ENCODE results near the gene AHDC1.
"Not testable (repeated sequence)": the region's sequence is repeated elsewhere in the genome, so short reads cannot be mapped to it uniquely, and the experiment has no call there.

The AHDC1 gene

DNA sequence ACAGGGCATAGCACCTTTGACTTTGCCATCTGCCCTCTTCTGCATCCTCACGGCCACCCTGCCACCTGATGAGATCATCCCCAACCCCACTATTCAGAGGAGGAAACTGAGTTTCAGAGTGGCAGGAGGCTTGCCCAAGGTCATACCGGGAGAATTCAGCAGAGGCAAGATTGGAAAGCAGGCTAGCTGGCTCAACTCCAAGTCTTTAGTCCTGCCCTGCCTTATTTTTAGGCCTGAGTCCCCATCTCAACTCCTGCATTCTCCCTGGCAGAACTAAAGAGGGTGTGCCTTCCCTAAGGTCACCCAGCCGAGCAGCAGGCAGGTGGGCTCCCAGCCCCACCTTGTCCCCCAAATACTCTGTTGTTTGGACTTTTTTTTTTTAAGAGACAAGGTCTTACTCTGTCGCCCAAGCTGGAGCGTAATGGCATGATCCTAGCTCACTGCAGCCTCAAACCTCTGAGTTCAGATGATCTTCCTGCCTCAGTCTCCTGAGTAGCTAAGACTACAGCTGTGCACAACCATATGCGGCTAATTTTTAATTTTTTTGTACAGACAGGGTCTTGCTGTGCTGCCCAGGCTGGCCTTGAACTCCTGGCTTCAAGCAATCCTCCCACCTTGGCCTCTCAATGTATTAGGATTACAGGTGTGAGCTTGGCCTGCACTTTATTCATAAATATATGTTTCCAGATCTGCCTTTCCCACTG lies 44.8 kb upstream of the AHDC1 start:
- DNase-seq (ENCODE audit: low read depth in 2 of 2) = peak in 1 of 2 donors; percentile 54
- TF ChIP-seq, protein P1, sequence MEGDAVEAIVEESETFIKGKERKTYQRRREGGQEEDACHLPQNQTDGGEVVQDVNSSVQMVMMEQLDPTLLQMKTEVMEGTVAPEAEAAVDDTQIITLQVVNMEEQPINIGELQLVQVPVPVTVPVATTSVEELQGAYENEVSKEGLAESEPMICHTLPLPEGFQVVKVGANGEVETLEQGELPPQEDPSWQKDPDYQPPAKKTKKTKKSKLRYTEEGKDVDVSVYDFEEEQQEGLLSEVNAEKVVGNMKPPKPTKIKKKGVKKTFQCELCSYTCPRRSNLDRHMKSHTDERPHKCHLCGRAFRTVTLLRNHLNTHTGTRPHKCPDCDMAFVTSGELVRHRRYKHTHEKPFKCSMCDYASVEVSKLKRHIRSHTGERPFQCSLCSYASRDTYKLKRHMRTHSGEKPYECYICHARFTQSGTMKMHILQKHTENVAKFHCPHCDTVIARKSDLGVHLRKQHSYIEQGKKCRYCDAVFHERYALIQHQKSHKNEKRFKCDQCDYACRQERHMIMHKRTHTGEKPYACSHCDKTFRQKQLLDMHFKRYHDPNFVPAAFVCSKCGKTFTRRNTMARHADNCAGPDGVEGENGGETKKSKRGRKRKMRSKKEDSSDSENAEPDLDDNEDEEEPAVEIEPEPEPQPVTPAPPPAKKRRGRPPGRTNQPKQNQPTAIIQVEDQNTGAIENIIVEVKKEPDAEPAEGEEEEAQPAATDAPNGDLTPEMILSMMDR (IDR thresholded peaks at IDR 0.05; ENCODE audit: low read depth, low read length) = no peak
- no peak overlapping the region for H3K4me3 ChIP-seq (replicated peaks in 1 of 2; ENCODE audit: low read depth in 2 of 2, low read length in 2 of 2)

DNA sequence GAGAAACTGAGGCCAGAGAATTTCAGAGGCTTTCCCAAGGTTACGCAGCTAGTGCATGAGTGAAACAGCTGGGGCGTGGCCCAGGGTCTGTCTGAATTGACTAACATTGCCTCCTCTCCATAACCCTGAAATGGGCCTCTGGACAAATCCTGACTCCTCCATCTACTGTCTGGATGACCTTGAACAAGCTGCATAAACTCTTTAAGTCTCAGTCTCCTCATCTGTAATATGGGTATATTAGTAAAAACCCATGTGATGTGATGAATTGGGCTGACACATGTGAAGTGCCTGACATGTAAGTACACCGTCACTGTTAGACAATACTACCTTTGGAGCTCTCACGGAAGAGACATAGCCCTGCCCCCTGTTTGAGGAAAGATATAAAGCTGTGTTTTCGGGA lies 43.4 kb upstream of the AHDC1 start:
- TF ChIP-seq, protein P1 (IDR thresholded peaks at IDR 0.05; ENCODE audit: low read depth, low read length) = no peak
- no peak overlapping the region for H3K4me3 ChIP-seq (replicated peaks in 1 of 2; ENCODE audit: low read depth in 2 of 2, low read length in 2 of 2)
- no peak for DNase-seq (ENCODE audit: low read depth in 2 of 2)

DNA sequence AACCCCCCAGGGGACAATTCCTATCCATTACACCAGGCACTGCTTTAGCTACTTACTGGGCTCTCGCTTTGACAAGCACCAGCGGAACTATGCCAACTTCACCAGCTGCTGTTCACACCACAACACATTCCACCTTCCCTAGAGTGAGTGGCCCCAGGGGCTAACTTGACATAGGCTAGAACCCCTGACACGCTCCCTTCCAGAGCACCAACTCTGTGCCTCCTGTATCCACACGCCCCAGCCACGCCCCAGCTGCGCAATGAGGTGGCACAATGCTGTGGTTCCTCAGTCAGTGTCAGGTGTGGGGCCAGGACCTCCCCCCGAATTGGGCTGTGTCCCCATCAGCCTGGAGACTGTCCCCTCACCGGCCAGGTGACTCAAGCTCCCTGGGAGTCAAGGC lies 42.7 kb upstream of the AHDC1 start:
- no peak overlapping the region for H3K4me3 ChIP-seq (replicated peaks in 1 of 2; ENCODE audit: low read depth in 2 of 2, low read length in 2 of 2)
- TF ChIP-seq, protein P1 (IDR thresholded peaks at IDR 0.05; ENCODE audit: low read depth, low read length) = no peak
- DNase-seq (ENCODE audit: low read depth in 2 of 2) = no peak

DNA sequence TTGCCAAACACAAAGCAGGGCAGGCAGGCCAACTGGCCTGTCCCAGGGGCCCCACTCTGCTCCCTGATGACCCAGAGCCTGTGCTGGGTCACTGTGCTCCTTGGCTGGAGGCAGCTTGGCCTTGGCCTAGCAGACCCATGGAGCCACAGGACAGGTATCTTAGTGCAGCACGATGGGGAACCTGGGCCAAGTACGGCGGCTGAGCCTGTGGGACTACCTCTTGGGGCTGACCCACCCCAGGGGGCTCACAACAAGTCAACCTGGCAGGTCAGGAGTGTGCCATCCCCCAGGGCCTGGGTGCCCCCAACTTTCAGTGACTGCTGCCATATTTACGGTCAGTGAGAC lies 41.1 kb upstream of the AHDC1 start:
- TF ChIP-seq, protein P1 (IDR thresholded peaks at IDR 0.05; ENCODE audit: low read depth, low read length) = no peak
- no peak for DNase-seq (ENCODE audit: low read depth in 2 of 2)
- no peak overlapping the region for H3K4me3 ChIP-seq (replicated peaks in 1 of 2; ENCODE audit: low read depth in 2 of 2, low read length in 2 of 2)

DNA sequence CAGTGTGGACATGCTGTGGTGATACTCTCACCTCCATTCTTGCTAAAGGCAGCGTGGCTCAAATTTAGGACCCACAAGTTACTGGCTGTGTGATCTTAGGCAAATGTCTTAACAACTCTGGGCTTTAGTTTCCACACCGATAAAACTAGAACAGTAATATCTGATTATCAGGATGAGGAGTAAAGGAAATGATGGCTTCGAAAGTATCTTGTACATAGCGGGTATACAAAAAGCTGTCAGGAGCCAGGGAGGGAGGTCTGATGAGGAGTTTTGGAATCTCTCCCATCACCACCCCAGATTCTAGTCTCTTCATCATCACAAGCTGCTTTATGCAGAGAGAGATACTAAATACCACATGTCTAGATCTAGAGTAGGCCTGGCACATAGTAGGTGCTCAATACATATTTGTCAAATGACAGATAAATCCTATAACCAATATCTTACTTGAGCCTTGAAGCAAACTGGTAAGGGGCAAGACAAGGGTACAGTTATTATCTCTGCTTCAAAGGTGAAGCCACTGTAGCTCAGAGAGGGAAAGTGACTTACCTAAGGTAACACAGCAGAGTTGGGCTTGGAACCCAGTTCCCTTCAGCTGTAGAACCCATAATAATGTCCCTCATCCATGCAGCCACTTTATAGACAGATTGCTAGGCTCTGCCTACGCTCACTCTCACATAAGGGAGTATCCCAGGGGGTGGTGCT lies 40.6 kb upstream of the AHDC1 start:
- no peak for DNase-seq (ENCODE audit: low read depth in 2 of 2)
- TF ChIP-seq, protein P1 (IDR thresholded peaks at IDR 0.05; ENCODE audit: low read depth, low read length) = no peak
- H3K4me3 ChIP-seq (replicated peaks in 1 of 2; ENCODE audit: low read depth in 2 of 2, low read length in 2 of 2) = no peak overlapping the region

DNA sequence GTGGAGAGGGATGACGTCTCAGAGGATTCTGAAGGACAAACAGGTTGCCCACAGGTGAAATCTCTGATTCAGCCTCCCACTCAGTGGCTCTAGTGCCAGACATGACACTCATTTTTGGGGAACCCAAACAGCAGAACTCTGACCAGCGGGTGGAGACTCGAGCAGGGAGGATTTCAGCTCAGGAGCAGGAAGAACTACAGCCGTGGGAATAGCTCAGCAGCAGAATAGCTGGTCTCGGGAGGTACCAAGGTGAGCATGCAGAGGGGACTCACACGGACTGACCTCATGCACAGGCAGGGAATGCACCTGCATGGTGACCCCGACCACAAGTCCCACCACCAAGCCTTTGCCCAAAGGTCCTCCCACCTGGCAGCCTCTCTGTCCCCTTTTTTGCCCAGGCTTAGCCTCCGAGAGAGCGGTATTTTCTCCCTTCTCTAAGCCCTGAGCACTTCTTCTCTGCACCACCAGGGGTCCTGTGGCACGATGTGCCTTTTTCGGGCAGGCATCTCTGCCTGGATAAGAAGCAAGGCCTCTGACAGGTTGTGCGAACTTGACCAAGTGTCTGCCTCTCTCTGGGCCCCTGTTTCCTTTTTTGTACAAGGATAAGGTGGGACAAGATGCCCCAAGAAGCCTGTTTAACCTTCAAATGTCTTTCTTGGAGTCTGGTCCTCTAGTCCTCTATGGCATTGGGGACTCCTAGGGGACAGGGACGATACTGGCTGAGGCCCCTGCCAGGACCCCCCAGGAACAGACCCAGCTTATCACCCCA lies 39.8 kb upstream of the AHDC1 start:
- TF ChIP-seq, protein P1 (IDR thresholded peaks at IDR 0.05; ENCODE audit: low read depth, low read length) = peak; percentile 90
- no peak overlapping the region for H3K4me3 ChIP-seq (replicated peaks in 1 of 2; ENCODE audit: low read depth in 2 of 2, low read length in 2 of 2)
- DNase-seq (ENCODE audit: low read depth in 2 of 2) = peak; percentile 72 to 74

DNA sequence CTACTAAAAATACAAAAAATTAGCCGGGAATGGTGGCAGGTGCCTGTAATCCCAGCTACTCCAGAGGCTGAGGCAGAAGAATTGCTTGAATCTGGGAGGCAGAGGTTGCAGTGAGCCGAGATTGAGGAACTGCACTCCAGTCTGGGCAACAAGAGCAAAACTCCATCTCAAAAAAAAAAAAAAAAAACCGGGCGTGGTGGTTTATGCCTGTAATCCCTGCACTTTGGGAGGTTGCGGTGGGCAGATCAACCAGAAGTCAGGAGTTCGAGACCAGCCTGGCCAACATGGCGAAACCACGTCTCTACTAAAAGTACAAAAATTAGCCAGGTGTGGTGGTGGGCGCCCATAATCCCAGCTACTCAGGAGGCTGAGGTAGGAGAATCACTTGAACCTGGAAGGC lies 36.6 kb upstream of the AHDC1 start:
- not testable (repeated sequence) for DNase-seq (ENCODE audit: low read depth in 2 of 2)

More for the DNA sequence above, 36.6 kb upstream of the AHDC1 start:
- H3K4me3 ChIP-seq (replicated peaks in 1 of 2; ENCODE audit: low read depth in 2 of 2, low read length in 2 of 2) = not testable (repeated sequence)

Data from cardiac fibroblast (primary cell).